Activated T-helper 1 cell treated with anti-CD3 and anti-CD28 coated beads, Interleukin-12 subunit alpha, Interleukin-12 subunit beta, Interleukin-2, Interleukin-4 antibody, amounts not matched to agents 30 ng/mL and 10 ng/mL and 1 ng/mL, durations not matched to agents 14 hours and 24 hours and 36 hours (primary cell): ENCODE results near the gene HSPB8. TPM values are rescaled to one million over a fixed set of nuclear protein-coding genes. Genes with fewer than 3 reads are reported as not detected.

Experiments used
- DNase-seq: peaks from one replicate; pipeline ENCODE4 v3.0.0; 2021; ENCODE audit warnings: low spot score
- H3K27ac Mint-ChIP-seq: one replicate; pipeline ENCODE4 v1.8.0; 2021; ENCODE audit warnings: mild to moderate bottlenecking, mixed read lengths
- H3K27me3 Mint-ChIP-seq: one replicate; pipeline ENCODE4 v1.8.0; 2022; ENCODE audit warnings: mild to moderate bottlenecking, moderate library complexity, mixed read lengths; ENCODE audit not compliant: insufficient read depth
- H3K36me3 Mint-ChIP-seq: one replicate; pipeline ENCODE4 v1.8.0; 2021; ENCODE audit warnings: low read depth, mixed read lengths
- H3K4me1 Mint-ChIP-seq: one replicate; pipeline ENCODE4 v1.8.0; 2021; ENCODE audit warnings: low read depth, mixed read lengths
- H3K4me3 Mint-ChIP-seq: one replicate; pipeline ENCODE4 v1.8.0; 2021; ENCODE audit warnings: mild to moderate bottlenecking, moderate library complexity, mixed read lengths
- H3K9me3 Mint-ChIP-seq: one replicate; pipeline ENCODE4 v1.8.0; 2021; ENCODE audit warnings: mixed read lengths
- intact Hi-C: fragments of 100-400 bp; cut with micrococcal nuclease; formaldehyde crosslinking; loops from one replicate; pipeline ENCODE4 v1.15.1; 2024
- total RNA-seq: library from RNA; stranded (reverse); gene quantifications from 2 replicates; pipeline ENCODE4 v1.2.3, GENCODE V29; 2022

HSPB8 gene
- not detected in 2 replicates for total RNA-seq

- Mint-ChIP-seq H3K9me3 (no peaks in the 10 kb centered on the region), H3K27ac (no peak within 1 kb of the TSS), H3K36me3 (no peaks in the 10 kb centered on the region), H3K4me1 (no peaks in the 10 kb centered on the region), H3K27me3 (peaks cover 4% of the 10 kb centered on the region), H3K4me3 (no peak within 1 kb of the TSS)
- DNase-seq: no peak
- intact Hi-C loops: no loop called here
Observed at GRCh38 chr12:119178544-119179334, at the start of gene HSPB8. HSPB8 (plus strand) TSS chr12:119178931; CDS start chr12:119179313, 382 bp downstream.

- H3K9me3 Mint-ChIP-seq: peaks cover 9% of the 10 kb centered on the region
- H3K4me3 Mint-ChIP-seq: no peak overlapping the region
- no peak overlapping the region for H3K27ac Mint-ChIP-seq
- no peak for DNase-seq
- no peaks in the 10 kb centered on the region for H3K27me3 Mint-ChIP-seq
- intact Hi-C loops: no loop called here
- no peaks in the 10 kb centered on the region for H3K36me3 Mint-ChIP-seq
- no peaks in the 10 kb centered on the region for H3K4me1 Mint-ChIP-seq
Observed at GRCh38 chr12:119129827-119130434, 48.8 kb upstream of the HSPB8 start.

- intact Hi-C loops: no loop called here
Observed at GRCh38 chr12:119130523-119130922, 48.2 kb upstream of the HSPB8 start.

GRCh38 chr12:119134284-119135072 lies 44.3 kb upstream of the HSPB8 start:
- intact Hi-C loops: no loop called here
- no peak for DNase-seq
- Mint-ChIP-seq H3K4me3 (no peak overlapping the region), H3K9me3 (peaks cover 7% of the 10 kb centered on the region), H3K27ac (no peak overlapping the region), H3K27me3 (no peaks in the 10 kb centered on the region), H3K4me1 (no peaks in the 10 kb centered on the region), H3K36me3 (no peaks in the 10 kb centered on the region)

More at GRCh38 chr12:119130523-119130922, 48.2 kb upstream of the HSPB8 start:
- Mint-ChIP-seq H3K4me1 (no peaks in the 10 kb centered on the region), H3K9me3 (peaks cover 9% of the 10 kb centered on the region), H3K4me3 (no peak overlapping the region), H3K27me3 (no peaks in the 10 kb centered on the region), H3K27ac (no peak overlapping the region), H3K36me3 (no peaks in the 10 kb centered on the region)
- DNase-seq: no peak

GRCh38 chr12:119136811-119137410 lies 41.8 kb upstream of the HSPB8 start:
- H3K9me3 Mint-ChIP-seq: peaks cover 4% of the 10 kb centered on the region

GRCh38 chr12:119139448-119139847 lies 39.3 kb upstream of the HSPB8 start:
- H3K27me3 Mint-ChIP-seq: no peaks in the 10 kb centered on the region
- H3K27ac Mint-ChIP-seq: no peak overlapping the region
- H3K36me3 Mint-ChIP-seq: no peaks in the 10 kb centered on the region
- intact Hi-C loops: no loop called here
- H3K9me3 Mint-ChIP-seq: peaks cover 4% of the 10 kb centered on the region
- no peak for DNase-seq
- no peak overlapping the region for H3K4me3 Mint-ChIP-seq
- no peaks in the 10 kb centered on the region for H3K4me1 Mint-ChIP-seq

More at GRCh38 chr12:119136811-119137410, 41.8 kb upstream of the HSPB8 start:
- intact Hi-C loops: no loop called here
- no peaks in the 10 kb centered on the region for H3K36me3 Mint-ChIP-seq
- no peaks in the 10 kb centered on the region for H3K4me1 Mint-ChIP-seq
- DNase-seq: no peak
- H3K4me3 Mint-ChIP-seq: no peak overlapping the region
- H3K27me3 Mint-ChIP-seq: no peaks in the 10 kb centered on the region
- no peak overlapping the region for H3K27ac Mint-ChIP-seq

GRCh38 chr12:119145367-119145766 lies 33.4 kb upstream of the HSPB8 start:
- Mint-ChIP-seq H3K36me3 (no peaks in the 10 kb centered on the region), H3K9me3 (peaks cover 4% of the 10 kb centered on the region), H3K27me3 (no peaks in the 10 kb centered on the region), H3K4me3 (no peak overlapping the region), H3K27ac (no peak overlapping the region), H3K4me1 (no peaks in the 10 kb centered on the region)
- intact Hi-C loops: no loop called here
- no peak for DNase-seq

GRCh38 chr12:119147847-119148448 lies 30.8 kb upstream of the HSPB8 start:
- no peak for DNase-seq
- intact Hi-C loops: no loop called here
- Mint-ChIP-seq H3K4me3 (no peak overlapping the region), H3K9me3 (peaks cover 3% of the 10 kb centered on the region), H3K36me3 (no peaks in the 10 kb centered on the region), H3K27ac (no peak overlapping the region), H3K4me1 (no peaks in the 10 kb centered on the region), H3K27me3 (peaks cover 2% of the 10 kb centered on the region)

GRCh38 chr12:119149270-119149669 lies 29.5 kb upstream of the HSPB8 start:
- H3K9me3 Mint-ChIP-seq: peaks cover 11% of the 10 kb centered on the region
- H3K36me3 Mint-ChIP-seq: no peaks in the 10 kb centered on the region
- H3K27me3 Mint-ChIP-seq: peaks cover 6% of the 10 kb centered on the region
- peaks cover 6% of the 10 kb centered on the region for H3K4me1 Mint-ChIP-seq
- no peak overlapping the region for H3K4me3 Mint-ChIP-seq
- DNase-seq: no peak
- intact Hi-C loops: no loop called here
- no peak overlapping the region for H3K27ac Mint-ChIP-seq

- no peak overlapping the region for H3K4me3 Mint-ChIP-seq
- DNase-seq: no peak
- no peak overlapping the region for H3K27ac Mint-ChIP-seq
- H3K27me3 Mint-ChIP-seq: peaks cover 6% of the 10 kb centered on the region
- no peaks in the 10 kb centered on the region for H3K36me3 Mint-ChIP-seq
- H3K4me1 Mint-ChIP-seq: peaks cover 6% of the 10 kb centered on the region
- intact Hi-C loops: no loop called here
- peaks cover 14% of the 10 kb centered on the region for H3K9me3 Mint-ChIP-seq
Observed at GRCh38 chr12:119151445-119152026, 27.2 kb upstream of the HSPB8 start.

- H3K36me3 Mint-ChIP-seq: no peaks in the 10 kb centered on the region
- intact Hi-C loops: no loop called here
- peaks cover 6% of the 10 kb centered on the region for H3K4me1 Mint-ChIP-seq
- no peak overlapping the region for H3K27ac Mint-ChIP-seq
- no peak overlapping the region for H3K4me3 Mint-ChIP-seq
- peaks cover 6% of the 10 kb centered on the region for H3K27me3 Mint-ChIP-seq
- peaks cover 14% of the 10 kb centered on the region for H3K9me3 Mint-ChIP-seq
- no peak for DNase-seq
Observed at GRCh38 chr12:119153477-119154434, 25.0 kb upstream of the HSPB8 start.
